Thymus (tissue), 11 donors: ENCODE results near the gene ASPSCR1. TPM values are rescaled to one million over a fixed set of nuclear protein-coding genes. Genes with fewer than 3 reads are reported as not detected.

ENCODE experiments used
- DNase-seq, 9 donors: peaks; one replicate each; pipeline ENCODE4 v3.0.0-alpha.2; 2013; ENCODE audit warnings: low spot score in 9 of 9, low read depth in 6 of 9, missing footprints in 1 of 9
- H3K27ac ChIP-seq, 2 donors: one replicate each; pipeline ENCODE4 v1.5.1; 2013; ENCODE audit warnings: control low read depth in 1 of 2, low read depth in 1 of 2, low read length in 1 of 2, mild to moderate bottlenecking in 1 of 2, moderate library complexity in 1 of 2
- H3K27me3 ChIP-seq, 2 donors: one replicate each; pipeline ENCODE4 v1.5.1; 2013; ENCODE audit warnings: low read length in 1 of 2; ENCODE audit not compliant: control insufficient read depth in 2 of 2, insufficient read depth in 1 of 2
- H3K36me3 ChIP-seq, 2 donors: one replicate each; pipeline ENCODE4 v1.5.1; 2013; ENCODE audit warnings: low read length in 1 of 2, mild to moderate bottlenecking in 1 of 2, moderate library complexity in 1 of 2; ENCODE audit not compliant: control insufficient read depth in 2 of 2, insufficient read depth in 2 of 2
- H3K4me1 ChIP-seq, 2 donors: one replicate each; pipeline ENCODE4 v1.5.1; 2013; ENCODE audit warnings: low read length in 2 of 2; ENCODE audit not compliant: control insufficient read depth in 2 of 2, insufficient read depth in 2 of 2
- H3K4me3 ChIP-seq, 2 donors: one replicate each; pipeline ENCODE4 v1.5.1; 2013; ENCODE audit warnings: low read length in 2 of 2, control low read depth in 1 of 2, mild to moderate bottlenecking in 1 of 2
- H3K9me3 ChIP-seq, 2 donors: one replicate each; pipeline ENCODE4 v1.5.1; 2013; ENCODE audit warnings: low read length in 1 of 2, mild to moderate bottlenecking in 1 of 2; ENCODE audit not compliant: control insufficient read depth in 2 of 2, insufficient read depth in 1 of 2
- WGBS: extraction: QIAGEN DNeasy Blood & Tissue Kit; methylation state at CpG from one replicate; pipeline ENCODE4 v1.1.7; 2013; 5-methylcytosine and 5-hydroxymethylcytosine counted together
- polyA plus RNA-seq: library from polyadenylated mRNA; stranded (reverse); fragments of 200-250 nt; gene quantifications from one replicate; pipeline ENCODE4 v1.2.3, GENCODE V29; 2013
- total RNA-seq: library from RNA; stranded (reverse); fragments of 120-200 nt; gene quantifications from one replicate; pipeline ENCODE4 v1.2.4, GENCODE V29; 2013
- donor health status: healthy.

Gene ASPSCR1
- total and polyA plus RNA-seq, 2 donors = 27.6 to 57.6 TPM

GRCh38 chr17:81931557-81932332, 45.7 kb upstream of the ASPSCR1 start:
- Histone ChIP-seq H3K4me1 (peaks cover 12 to 28% of the 10 kb centered on the region in 2 donors), H3K27me3 (peaks cover 20 to 63% of the 10 kb centered on the region in 2 donors), H3K9me3 (peaks cover 0 to 8% of the 10 kb centered on the region in 2 donors), H3K36me3 (no peaks in the 10 kb centered on the region), H3K27ac (no peak overlapping the region), H3K4me3 (no peak overlapping the region)
- DNase-seq = no peak
- WGBS = 67% methylated on average over 15 of the region's 15 CpGs

- Histone ChIP-seq H3K36me3 (no peaks in the 10 kb centered on the region), H3K27me3 (peaks cover 20 to 68% of the 10 kb centered on the region in 2 donors), H3K9me3 (peaks cover 0 to 11% of the 10 kb centered on the region in 2 donors), H3K4me1 (peaks cover 15 to 32% of the 10 kb centered on the region in 2 donors), H3K4me3 (no peak overlapping the region), H3K27ac (no peak overlapping the region)
- 97% methylated on average over 9 of the region's 9 CpGs for WGBS
- no peak for DNase-seq
Observed at GRCh38 chr17:81932333-81932983, 45.0 kb upstream of the ASPSCR1 start.

GRCh38 chr17:81933178-81933699, 44.2 kb upstream of the ASPSCR1 start:
- WGBS = 80% methylated on average over 14 of the region's 14 CpGs
- peaks cover 14 to 70% of the 10 kb centered on the region in 2 donors for H3K27me3 ChIP-seq
- peaks cover 9 to 29% of the 10 kb centered on the region in 2 donors for H3K4me1 ChIP-seq
- no peaks in the 10 kb centered on the region for H3K36me3 ChIP-seq
- no peak overlapping the region for H3K4me3 ChIP-seq
- H3K9me3 ChIP-seq = peaks cover 0 to 13% of the 10 kb centered on the region in 2 donors
- no peak for DNase-seq
- no peak overlapping the region for H3K27ac ChIP-seq

GRCh38 chr17:81934098-81934757, 43.2 kb upstream of the ASPSCR1 start:
- peaks cover 5 to 22% of the 10 kb centered on the region in 2 donors for H3K4me1 ChIP-seq
- H3K4me3 ChIP-seq = no peak overlapping the region
- no peaks in the 10 kb centered on the region for H3K36me3 ChIP-seq
- 91% methylated on average over 23 of the region's 23 CpGs for WGBS
- H3K9me3 ChIP-seq = peaks cover 0 to 14% of the 10 kb centered on the region in 2 donors
- peaks cover 4 to 70% of the 10 kb centered on the region in 2 donors for H3K27me3 ChIP-seq
- DNase-seq = no peak
- H3K27ac ChIP-seq = no peak overlapping the region

GRCh38 chr17:81934850-81935708, 42.4 kb upstream of the ASPSCR1 start:
- Histone ChIP-seq H3K27me3 (peaks cover 0 to 70% of the 10 kb centered on the region in 2 donors), H3K4me1 (peaks cover 5 to 21% of the 10 kb centered on the region in 2 donors), H3K27ac (no peak overlapping the region), H3K9me3 (peaks cover 0 to 14% of the 10 kb centered on the region in 2 donors), H3K4me3 (no peak overlapping the region), H3K36me3 (no peaks in the 10 kb centered on the region)
- DNase-seq = no peak
- 96% methylated on average over 38 of the region's 38 CpGs for WGBS

GRCh38 chr17:81935709-81936084, 41.7 kb upstream of the ASPSCR1 start:
- no peak for DNase-seq
- H3K4me1 ChIP-seq = peaks cover 5 to 19% of the 10 kb centered on the region in 2 donors
- H3K4me3 ChIP-seq = no peak overlapping the region
- no peaks in the 10 kb centered on the region for H3K36me3 ChIP-seq
- no peak overlapping the region for H3K27ac ChIP-seq
- WGBS = 97% methylated on average over 6 of the region's 6 CpGs
- peaks cover 0 to 14% of the 10 kb centered on the region in 2 donors for H3K9me3 ChIP-seq
- H3K27me3 ChIP-seq = peaks cover 2 to 70% of the 10 kb centered on the region in 2 donors

- peaks cover 11 to 76% of the 10 kb centered on the region in 2 donors for H3K27me3 ChIP-seq
- H3K9me3 ChIP-seq = peaks cover 0 to 14% of the 10 kb centered on the region in 2 donors
- 55% methylated on average over 15 of the region's 15 CpGs for WGBS
- H3K4me3 ChIP-seq = no peak overlapping the region
- peaks cover 5 to 22% of the 10 kb centered on the region in 2 donors for H3K4me1 ChIP-seq
- no peak for DNase-seq
- no peak overlapping the region for H3K27ac ChIP-seq
- H3K36me3 ChIP-seq = no peaks in the 10 kb centered on the region
Observed at GRCh38 chr17:81939218-81939617, 38.2 kb upstream of the ASPSCR1 start.

GRCh38 chr17:81939881-81940385, 37.5 kb upstream of the ASPSCR1 start:
- peaks cover 11 to 81% of the 10 kb centered on the region in 2 donors for H3K27me3 ChIP-seq
- WGBS = 96% methylated on average over 21 of the region's 21 CpGs
- H3K9me3 ChIP-seq = peaks cover 0 to 14% of the 10 kb centered on the region in 2 donors
- no peak overlapping the region for H3K27ac ChIP-seq
- H3K36me3 ChIP-seq = no peaks in the 10 kb centered on the region
- DNase-seq = no peak
- no peak overlapping the region for H3K4me3 ChIP-seq
- peaks cover 5 to 22% of the 10 kb centered on the region in 2 donors for H3K4me1 ChIP-seq
